ENCODE data around the gene WBP11. TPM values are rescaled to one million over a fixed set of nuclear protein-coding genes. Genes with fewer than 3 reads are reported as not detected.

Gene WBP11
- 7.8 and 10.6 TPM in 2 replicates for total RNA-seq (2014; rRNA removed; shearing (Covaris generic))

- peak; percentile 97 for DNase-seq (ENCODE audit: low spot score)
Observed at GRCh38 chr12:14803011-14803829, at the start of gene WBP11, which contains the start of gene C12orf60. WBP11 (minus strand) TSS chr12:14803478; CDS start chr12:14801383, 2,095 bp downstream. C12orf60 (plus strand) TSS chr12:14803670; CDS start chr12:14822936, 19,266 bp downstream.

- DNase-seq (ENCODE audit: low spot score) = no peak
Observed at GRCh38 chr12:14852880-14853279, 49.6 kb upstream of the WBP11 start.

GRCh38 chr12:14850929-14851663 is 47.8 kb upstream of the WBP11 start:
- no peak for DNase-seq (ENCODE audit: low spot score)

GRCh38 chr12:14849661-14850060 is 46.4 kb upstream of the WBP11 start:
- DNase-seq (ENCODE audit: low spot score) = no peak

- no peak for DNase-seq (ENCODE audit: low spot score)
Observed at GRCh38 chr12:14846876-14847580, 43.8 kb upstream of the WBP11 start.

GRCh38 chr12:14846042-14846587 is 42.8 kb upstream of the WBP11 start:
- DNase-seq (ENCODE audit: low spot score) = no peak

- DNase-seq (ENCODE audit: low spot score) = peak; percentile 44
Observed at GRCh38 chr12:14845350-14845750, 42.1 kb upstream of the WBP11 start.

GRCh38 chr12:14844401-14844800 is 41.1 kb upstream of the WBP11 start:
- no peak for DNase-seq (ENCODE audit: low spot score)

- no peak for DNase-seq (ENCODE audit: low spot score)
Observed at GRCh38 chr12:14843425-14843887, 40.2 kb upstream of the WBP11 start, which contains the start of gene ART4. ART4 (minus strand) TSS chr12:14843526; CDS start chr12:14843113, 413 bp downstream.

GRCh38 chr12:14842315-14842714 is 39.0 kb upstream of the WBP11 start:
- DNase-seq (ENCODE audit: low spot score) = no peak

- DNase-seq (ENCODE audit: low spot score) = peak; percentile 73
Observed at GRCh38 chr12:14841761-14842160, 38.5 kb upstream of the WBP11 start.

GRCh38 chr12:14840616-14841015 is 37.3 kb upstream of the WBP11 start:
- DNase-seq (ENCODE audit: low spot score) = no peak

GRCh38 chr12:14839262-14839661 is 36.0 kb upstream of the WBP11 start:
- DNase-seq (ENCODE audit: low spot score) = no peak

GRCh38 chr12:14836336-14837210 is 33.3 kb upstream of the WBP11 start:
- DNase-seq (ENCODE audit: low spot score) = peak; percentile 80

GRCh38 chr12:14834509-14834908 is 31.2 kb upstream of the WBP11 start:
- DNase-seq (ENCODE audit: low spot score) = no peak

- peak; percentile 46 for DNase-seq (ENCODE audit: low spot score)
Observed at GRCh38 chr12:14833952-14834351, 30.7 kb upstream of the WBP11 start.

GRCh38 chr12:14833336-14833735 is 30.1 kb upstream of the WBP11 start:
- DNase-seq (ENCODE audit: low spot score) = no peak

GRCh38 chr12:14828892-14829291 is 25.6 kb upstream of the WBP11 start:
- no peak for DNase-seq (ENCODE audit: low spot score)

GRCh38 chr12:14827043-14827442 is 23.8 kb upstream of the WBP11 start:
- DNase-seq (ENCODE audit: low spot score) = no peak

GRCh38 chr12:14826491-14826890 is 23.2 kb upstream of the WBP11 start:
- no peak for DNase-seq (ENCODE audit: low spot score)

- DNase-seq (ENCODE audit: low spot score) = no peak
Observed at GRCh38 chr12:14825256-14825655, 22.0 kb upstream of the WBP11 start.
